GM19467 (cell line): ENCODE measurements around the gene TROAP.
A peak's percentile ranks its signal among the peaks of the same experiment; 100 is the strongest.
"Not testable (repeated sequence)": the region's sequence is repeated elsewhere in the genome, so short reads cannot be mapped to it uniquely, and the experiment has no call there.

Experiments used
- ATAC-seq: cut with Tn5 transposase; IDR thresholded peaks from one replicate; pipeline ENCODE4 v1.9.1; 2021; ENCODE audit warnings: mild to moderate bottlenecking, moderate library complexity; ENCODE audit not compliant: unreplicated experiment

TROAP gene

GRCh38 chr12:49322708-49323523 is at the start of gene TROAP:
TSS of gene TROAP (plus strand) at chr12:49323255. CDS start at chr12:49323609, 354 bp downstream.
- peak; percentile 96 for ATAC-seq

- no peak for ATAC-seq
Observed at GRCh38 chr12:49273726-49274395, 49.2 kb upstream of the TROAP start.

DNA sequence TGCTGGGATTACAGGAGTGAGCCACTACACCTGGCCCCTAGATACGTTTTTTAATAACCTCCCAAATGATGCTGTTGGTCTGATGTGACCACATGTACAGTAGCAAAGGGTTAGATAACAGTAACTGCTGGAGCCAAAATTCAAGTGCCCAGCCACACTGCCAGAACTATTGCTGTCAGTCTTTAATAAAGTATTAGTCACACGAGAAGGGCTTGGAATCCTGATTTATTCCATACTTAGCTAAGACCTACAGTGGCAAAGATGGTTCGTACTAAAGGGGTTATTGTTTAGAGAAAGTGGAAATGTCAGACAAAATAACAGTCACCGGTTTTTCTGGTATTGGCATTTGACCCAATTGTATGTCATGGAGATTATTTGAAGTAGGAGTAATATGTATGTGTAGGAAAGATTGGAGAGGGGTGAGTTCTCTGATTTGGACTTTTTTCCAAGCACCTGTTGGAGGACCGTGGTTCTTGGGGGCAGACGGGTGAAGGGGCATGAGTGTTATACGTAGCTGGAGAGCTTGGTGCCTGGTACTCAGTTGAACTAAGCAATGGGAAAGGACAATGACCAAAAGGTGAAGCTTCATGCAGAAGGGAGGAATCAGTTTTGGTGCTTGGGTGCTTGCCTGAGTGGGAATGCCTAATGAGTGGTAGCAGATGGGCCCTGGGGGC is 48.5 kb upstream of the TROAP start:
- no peak for ATAC-seq

DNA sequence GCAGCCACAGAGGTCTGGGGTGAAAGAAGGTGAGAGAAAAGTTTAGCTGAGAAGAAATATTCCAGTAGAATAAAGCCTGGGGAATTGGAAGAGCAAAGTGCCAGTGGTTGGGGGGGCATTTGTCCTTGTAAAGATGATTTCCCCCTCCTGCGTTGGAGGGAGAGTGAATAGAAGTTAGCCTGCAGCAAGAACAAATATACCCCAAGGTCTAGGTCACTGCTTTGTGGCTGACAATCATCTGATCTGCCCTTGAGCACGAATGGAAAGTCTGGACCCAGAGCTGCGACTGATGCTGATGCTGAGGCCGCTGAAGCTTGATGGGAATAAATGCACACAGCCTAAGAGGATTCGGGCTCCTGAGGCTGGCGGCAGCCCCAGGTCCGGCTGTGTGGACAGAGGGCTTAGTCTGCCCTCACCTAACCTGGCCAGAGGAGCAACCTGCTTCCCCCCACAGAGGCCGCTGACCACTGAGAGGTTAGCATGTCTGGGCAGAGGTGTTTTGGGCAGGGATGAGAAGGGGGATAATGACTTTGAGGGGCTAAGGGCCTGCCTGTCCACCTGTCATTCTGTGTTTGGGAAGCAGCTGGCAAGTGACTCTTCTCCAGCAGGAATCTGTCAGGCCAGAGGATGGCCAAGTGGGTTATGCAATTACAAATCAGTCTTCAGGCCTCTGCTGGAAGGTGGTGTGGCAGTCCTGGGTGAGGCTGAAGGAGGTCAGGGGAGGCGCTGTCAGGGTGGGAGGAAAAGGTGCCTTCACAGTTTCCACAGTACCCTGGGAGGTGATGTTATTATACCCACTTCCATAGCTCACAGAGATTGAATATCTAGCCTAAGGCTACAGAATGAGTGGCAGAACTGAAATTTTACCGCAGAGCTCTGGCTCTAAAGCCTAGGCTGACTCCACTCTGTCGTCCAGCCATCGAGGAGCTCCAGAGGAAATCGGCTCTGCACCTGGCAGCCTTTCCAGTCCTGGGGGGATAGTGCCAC is 46.5 kb upstream of the TROAP start:
- ATAC-seq = no peak

- no peak for ATAC-seq
Observed at GRCh38 chr12:49277466-49277865, 45.6 kb upstream of the TROAP start.

GRCh38 chr12:49279706-49280159 is 43.3 kb upstream of the TROAP start:
- ATAC-seq = no peak

- ATAC-seq = not testable (repeated sequence)
Observed at GRCh38 chr12:49280545-49280944, 42.5 kb upstream of the TROAP start.

DNA sequence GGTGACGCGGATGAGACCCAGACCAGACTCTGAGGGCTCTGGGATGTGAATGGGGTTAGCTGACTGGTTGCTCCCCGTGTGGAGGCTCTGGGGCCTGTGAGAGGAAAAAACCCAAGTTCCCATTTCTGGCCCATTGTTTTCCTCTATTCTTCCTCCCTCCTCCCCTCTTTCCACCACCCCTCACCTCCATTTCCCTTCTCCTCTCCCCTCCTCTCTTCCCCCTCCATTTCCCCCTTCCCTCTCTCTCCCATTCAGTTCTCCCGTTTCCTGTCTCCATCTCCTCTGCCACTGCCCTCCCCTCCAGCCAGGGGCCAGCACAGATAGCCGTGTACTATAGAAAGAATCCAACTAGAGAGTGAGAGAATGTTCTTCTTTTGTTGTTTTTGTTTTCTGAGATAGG is 40.8 kb upstream of the TROAP start:
- no peak for ATAC-seq

GRCh38 chr12:49282740-49283375 is 40.2 kb upstream of the TROAP start:
- not testable (repeated sequence) for ATAC-seq

GRCh38 chr12:49283541-49284429 is 39.3 kb upstream of the TROAP start:
- no peak for ATAC-seq

- ATAC-seq = no peak
Observed at GRCh38 chr12:49284672-49285071, 38.4 kb upstream of the TROAP start.

GRCh38 chr12:49287876-49288275 is 35.2 kb upstream of the TROAP start:
- no peak for ATAC-seq

DNA sequence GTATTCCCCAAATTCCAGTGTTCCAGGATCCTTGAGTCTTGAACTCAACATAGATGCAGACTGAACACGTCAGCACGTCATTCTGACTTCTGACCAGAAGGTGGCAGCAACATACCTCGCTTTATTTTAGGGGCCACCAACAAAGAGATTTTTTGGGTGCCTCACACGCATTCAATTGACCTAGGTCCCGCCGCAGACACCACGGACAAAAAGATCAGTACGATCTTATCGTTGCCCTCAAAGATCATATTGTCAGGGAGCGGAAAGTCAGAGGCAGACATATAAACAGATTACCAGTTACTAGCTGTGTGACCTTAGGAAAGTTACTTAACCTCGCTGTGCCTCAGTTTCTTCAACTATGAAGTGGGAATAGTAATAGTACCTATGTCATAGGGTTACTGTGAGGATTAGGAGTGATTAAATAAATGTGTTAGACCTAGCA is 34.6 kb upstream of the TROAP start:
- ATAC-seq = no peak

DNA sequence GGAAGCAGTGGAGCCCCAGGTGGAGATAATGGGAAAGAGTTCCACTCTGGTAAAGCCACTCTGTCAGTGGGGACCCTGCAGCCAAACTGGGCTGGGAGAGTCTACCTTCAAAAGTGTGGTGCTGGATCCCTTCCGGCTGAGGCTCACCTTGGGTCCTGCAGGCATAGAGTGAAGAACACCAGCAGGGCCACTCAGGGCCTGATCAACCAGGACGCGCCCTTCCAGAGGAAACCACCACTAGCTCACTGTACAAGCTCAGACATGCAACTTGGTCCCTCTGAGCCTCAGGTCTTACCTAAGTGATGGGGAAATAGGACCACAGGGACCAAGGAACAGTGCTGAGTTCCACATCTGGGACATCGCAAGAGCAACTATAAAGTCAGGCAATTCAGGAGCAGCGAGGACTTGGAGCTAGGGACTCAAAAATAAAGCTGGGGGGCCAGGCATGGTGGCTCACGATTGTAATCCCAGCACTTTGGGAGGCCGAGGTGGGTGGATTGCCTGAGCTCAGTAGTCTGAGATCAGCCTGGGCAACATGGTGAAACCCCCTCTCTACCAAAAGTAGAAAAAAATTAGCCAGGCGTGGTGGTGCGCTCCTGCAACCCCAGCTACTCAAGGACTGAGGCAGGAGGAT is 34.0 kb upstream of the TROAP start:
- no peak for ATAC-seq

GRCh38 chr12:49292729-49293055 is 30.4 kb upstream of the TROAP start:
- no peak for ATAC-seq

DNA sequence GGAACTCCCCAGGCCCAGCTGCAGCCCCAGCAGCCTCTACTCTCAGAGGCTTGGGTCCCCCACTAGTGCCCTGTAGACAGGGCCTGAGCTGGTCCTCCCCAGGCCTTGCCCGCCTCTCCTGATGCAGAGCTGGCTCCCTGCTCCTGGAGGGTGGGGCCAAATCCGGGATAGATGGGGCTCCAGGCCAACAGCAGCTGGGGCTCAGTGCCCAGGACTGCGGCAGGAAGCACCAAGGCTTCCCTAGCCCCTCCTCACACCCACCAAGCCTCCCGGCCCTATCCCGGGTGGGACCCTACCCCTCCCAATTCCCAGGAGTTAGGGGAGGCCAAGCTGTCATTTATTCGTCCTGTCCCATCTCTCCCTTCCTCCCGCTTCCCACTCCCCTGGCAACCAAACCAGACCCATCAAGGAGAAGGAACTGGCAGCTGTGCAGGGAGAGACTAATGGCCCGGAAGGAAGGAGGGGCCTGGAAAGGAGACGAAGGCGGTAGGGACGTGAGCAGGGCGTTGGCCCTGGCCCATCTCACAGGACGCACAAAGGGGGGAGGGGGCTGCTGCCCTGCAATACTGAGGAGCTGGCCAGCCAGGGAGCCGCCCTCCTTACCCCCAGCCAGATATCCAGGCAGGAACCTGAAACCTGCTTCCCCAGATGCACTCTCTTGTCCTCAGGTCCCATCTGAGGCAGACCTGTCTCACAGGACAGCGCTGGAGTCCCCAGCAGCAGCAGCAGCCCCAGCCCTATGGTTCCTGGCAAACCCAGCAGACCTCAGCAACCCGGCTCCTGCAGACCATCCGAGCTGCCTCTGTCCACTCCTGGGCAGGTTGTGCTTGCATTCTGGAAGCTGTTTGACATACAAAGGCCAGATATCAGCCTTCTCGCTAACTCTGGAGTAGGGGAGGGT is 29.7 kb upstream of the TROAP start:
- ATAC-seq = no peak

DNA sequence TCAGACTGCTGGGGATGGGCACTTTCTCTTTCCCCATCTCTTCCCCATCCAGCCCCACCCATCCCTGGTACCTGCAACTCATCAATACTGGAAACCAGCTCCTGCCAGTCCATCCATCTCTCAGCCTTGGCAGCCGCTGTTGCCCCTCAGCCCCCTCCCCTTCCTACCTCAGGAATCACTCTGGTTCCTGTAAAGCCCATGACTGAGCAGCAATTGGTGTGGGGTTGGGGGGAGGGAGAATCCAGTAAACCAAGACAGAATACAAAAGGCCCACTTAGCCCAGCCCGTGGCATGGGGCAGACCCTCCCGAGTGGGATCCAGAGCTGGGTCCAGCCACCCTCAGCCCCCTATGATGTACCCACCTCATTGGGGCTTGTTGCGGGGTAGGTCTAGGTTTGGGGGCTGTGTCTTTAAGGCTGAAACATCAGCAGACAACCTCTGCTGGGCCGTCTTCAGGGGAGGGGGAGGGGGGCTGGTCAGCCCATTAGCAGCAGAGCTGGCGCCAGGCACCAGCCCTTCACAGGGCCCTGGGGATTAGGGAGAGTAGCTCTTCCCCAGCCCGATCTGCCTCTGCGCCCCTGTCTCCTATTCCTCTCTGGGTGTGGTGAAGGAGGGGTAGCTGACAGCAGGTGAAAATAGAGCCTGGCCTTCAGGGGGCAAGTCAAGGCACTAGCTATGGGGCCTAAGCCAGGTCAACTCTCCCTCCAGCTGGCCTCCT is 28.8 kb upstream of the TROAP start:
- no peak for ATAC-seq
